HFF-Myc (cell line): ENCODE results near the gene LSM6.

Experiments used
- DNase-seq: peaks from one replicate; pipeline ENCODE4 v3.0.0-alpha.2; 2011; ENCODE audit warnings: low read depth; ENCODE audit errors: extremely low read depth
- H3K4me3 ChIP-seq: replicated peaks from 2 replicates; pipeline ENCODE4 v1.5.1; 2011; ENCODE audit warnings: low read depth, mild to moderate bottlenecking, control low read depth, low read length
- TF ChIP-seq, protein P1 (sequence below): IDR thresholded peaks from 2 replicates; pipeline ENCODE4 v1.5.1; 2012; ENCODE audit warnings: mild to moderate bottlenecking, low read depth, low read length, control low read depth; ENCODE audit errors: missing control alignments

Gene LSM6

DNA sequence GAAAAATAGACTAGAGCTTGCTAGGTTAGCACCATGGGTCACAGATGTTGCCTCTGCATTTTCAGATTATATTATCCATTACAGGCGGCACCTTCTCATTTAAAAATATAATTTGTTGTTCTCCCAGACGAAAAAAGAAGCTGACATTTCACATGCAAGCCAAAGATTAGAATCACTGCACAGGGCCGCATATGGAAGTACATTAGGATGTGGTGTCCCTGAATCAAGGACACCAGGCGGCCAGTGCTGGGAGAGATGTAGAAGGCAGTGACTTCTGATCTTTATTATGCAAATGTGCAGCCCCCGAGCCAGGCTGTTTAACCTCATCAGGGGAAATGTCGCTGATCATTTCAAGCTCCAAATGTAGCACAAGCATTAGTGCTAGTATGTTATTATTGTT is 61.6 kb downstream of the LSM6 start:
- TF ChIP-seq, protein P1, sequence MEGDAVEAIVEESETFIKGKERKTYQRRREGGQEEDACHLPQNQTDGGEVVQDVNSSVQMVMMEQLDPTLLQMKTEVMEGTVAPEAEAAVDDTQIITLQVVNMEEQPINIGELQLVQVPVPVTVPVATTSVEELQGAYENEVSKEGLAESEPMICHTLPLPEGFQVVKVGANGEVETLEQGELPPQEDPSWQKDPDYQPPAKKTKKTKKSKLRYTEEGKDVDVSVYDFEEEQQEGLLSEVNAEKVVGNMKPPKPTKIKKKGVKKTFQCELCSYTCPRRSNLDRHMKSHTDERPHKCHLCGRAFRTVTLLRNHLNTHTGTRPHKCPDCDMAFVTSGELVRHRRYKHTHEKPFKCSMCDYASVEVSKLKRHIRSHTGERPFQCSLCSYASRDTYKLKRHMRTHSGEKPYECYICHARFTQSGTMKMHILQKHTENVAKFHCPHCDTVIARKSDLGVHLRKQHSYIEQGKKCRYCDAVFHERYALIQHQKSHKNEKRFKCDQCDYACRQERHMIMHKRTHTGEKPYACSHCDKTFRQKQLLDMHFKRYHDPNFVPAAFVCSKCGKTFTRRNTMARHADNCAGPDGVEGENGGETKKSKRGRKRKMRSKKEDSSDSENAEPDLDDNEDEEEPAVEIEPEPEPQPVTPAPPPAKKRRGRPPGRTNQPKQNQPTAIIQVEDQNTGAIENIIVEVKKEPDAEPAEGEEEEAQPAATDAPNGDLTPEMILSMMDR: no peak
- no peak overlapping the region for H3K4me3 ChIP-seq
- DNase-seq: no peak

DNA sequence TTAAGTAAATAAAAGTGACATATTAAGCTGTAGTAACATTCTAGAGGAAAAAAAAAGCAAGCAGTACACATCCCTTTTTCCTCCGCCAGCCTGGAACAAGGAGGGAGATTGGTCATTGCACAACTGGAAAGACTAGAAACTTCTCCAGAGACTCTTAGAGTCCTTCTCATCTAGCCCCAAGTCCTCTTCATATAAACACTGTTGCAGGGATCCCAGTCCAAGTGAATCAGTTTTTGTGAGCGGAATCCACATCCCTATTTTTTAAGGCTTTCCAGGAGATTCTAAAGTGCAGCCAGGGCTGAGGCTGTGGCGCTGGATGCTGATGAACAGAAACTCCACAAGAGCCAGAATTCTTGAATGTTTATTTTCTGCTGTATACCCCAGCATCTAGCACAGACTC is 62.6 kb downstream of the LSM6 start:
- no peak for DNase-seq
- TF ChIP-seq, protein P1: no peak
- H3K4me3 ChIP-seq: no peak overlapping the region
